GM23338 (cell line): ENCODE data around the gene MORN4.

Experiments
- EZH2phosphoT487 ChIP-seq: fragments of 200-600 bp; sonication (generic); IDR thresholded peaks from one replicate; pipeline ENCODE4 v1.8.1; 2018; ENCODE audit warnings: antibody characterized with exemption; ENCODE audit not compliant: unreplicated experiment
- POLR2AphosphoS5 ChIP-seq: IDR thresholded peaks from 2 replicates; pipeline ENCODE4 v1.6.1; 2016; ENCODE audit warnings: antibody characterized with exemption, low read depth

DNA sequence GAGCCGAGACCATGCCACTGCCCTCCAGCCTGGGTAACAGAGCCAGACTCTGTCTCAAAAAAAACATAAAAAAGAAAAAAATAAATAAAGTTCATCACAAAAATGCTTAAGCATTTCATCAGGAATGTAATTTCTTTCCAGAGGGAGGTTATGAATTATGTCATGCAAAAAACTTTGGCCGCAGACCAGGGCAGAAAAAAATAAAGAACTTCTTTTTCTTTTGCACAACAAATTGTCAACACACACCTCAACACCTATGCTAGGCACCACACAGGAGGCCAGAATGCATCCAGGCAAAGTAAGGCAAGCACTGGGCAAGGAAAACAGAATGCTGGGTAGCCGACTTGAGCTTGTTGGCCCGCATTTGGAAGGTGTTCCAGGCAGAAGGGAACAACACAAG lies 39.9 kb downstream of the MORN4 start:
- TF ChIP-seq POLR2AphosphoS5, result no peak
- TF ChIP-seq EZH2phosphoT487, result no peak
